Measurements from ENCODE around the gene RHPN2.
"Not testable (repeated sequence)": the region's sequence is repeated elsewhere in the genome, so short reads cannot be mapped to it uniquely, and the experiment has no call there.

Gene RHPN2

GRCh38 chr19:32971715-32972540 is 92.8 kb downstream of the RHPN2 start, which contains the start of the genes CEP89 and FAAP24:
Gene CEP89 (minus strand): TSS chr19:32971958. CDS start chr19:32971874, 84 bp downstream.
Gene FAAP24 (plus strand): TSS chr19:32972242. CDS start chr19:32973197, 955 bp downstream.
- peak; percentile 94 for FAIRE-seq

- no peak for FAIRE-seq
Observed at GRCh38 chr19:32971012-32971595, 93.6 kb downstream of the RHPN2 start.

GRCh38 chr19:32969549-32969948 is 95.1 kb downstream of the RHPN2 start:
- no peak for FAIRE-seq

GRCh38 chr19:32966750-32967149 is 97.9 kb downstream of the RHPN2 start:
- no peak for FAIRE-seq

- no peak for FAIRE-seq
Observed at GRCh38 chr19:32945260-32945659, 119.4 kb downstream of the RHPN2 start.

- not testable (repeated sequence) for FAIRE-seq
Observed at GRCh38 chr19:32941273-32941672, 123.4 kb downstream of the RHPN2 start.

- no peak for FAIRE-seq
Observed at GRCh38 chr19:32936065-32936464, 128.6 kb downstream of the RHPN2 start.

- no peak for FAIRE-seq
Observed at GRCh38 chr19:32935629-32936028, 129.1 kb downstream of the RHPN2 start.

GRCh38 chr19:32933571-32933970 is 131.1 kb downstream of the RHPN2 start:
- no peak for FAIRE-seq

GRCh38 chr19:32930567-32930966 is 134.1 kb downstream of the RHPN2 start:
- no peak for FAIRE-seq

GRCh38 chr19:32928806-32929205 is 135.9 kb downstream of the RHPN2 start:
- no peak for FAIRE-seq
